SK-N-MC (cell line): ENCODE data around the gene SNAP47.

ENCODE experiments used
- EZH2 ChIP-seq: fragments of 200-600 bp; sonication (generic); IDR thresholded peaks from one replicate; pipeline ENCODE4 v1.6.1; 2017; ENCODE audit warnings: antibody characterized with exemption
- FOXP2 ChIP-seq: optimal IDR thresholded peaks from 2 replicates; pipeline ENCODE3; 2011; ENCODE audit warnings: mild to moderate bottlenecking, moderate library complexity; ENCODE audit not compliant: insufficient read depth; ENCODE audit errors: extremely low read length, control extremely low read depth
- POLR2AphosphoS5 ChIP-seq: IDR thresholded peaks from 2 replicates; pipeline ENCODE4 v1.6.1; 2012; ENCODE audit warnings: mild to moderate bottlenecking, low read depth, low read length, borderline replicate concordance

DNA sequence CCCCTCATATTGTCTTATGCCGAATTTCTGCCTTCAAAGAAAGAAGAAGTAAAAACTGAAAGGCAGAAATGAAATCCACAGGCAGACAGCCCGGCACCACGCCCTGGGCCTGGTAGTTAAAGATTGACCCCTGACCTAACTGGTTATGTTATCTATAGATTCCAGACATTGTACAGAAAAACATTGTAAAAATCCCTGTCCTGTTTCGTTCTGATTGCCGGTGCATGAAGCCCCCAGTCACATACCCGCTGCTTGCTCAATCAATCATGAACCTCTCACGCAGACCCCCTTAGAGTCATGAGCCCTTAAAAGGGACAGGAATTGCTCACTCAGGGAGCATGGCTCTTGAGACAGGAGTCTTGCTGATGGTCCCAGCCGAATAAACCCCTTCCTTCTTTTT, 49.4 kb upstream of the SNAP47 start:
- TF ChIP-seq EZH2 = no peak
- TF ChIP-seq POLR2AphosphoS5 = no peak
- TF ChIP-seq FOXP2 = no peak
